HepG2 (cell line): ENCODE results near the gene NSMF. TPM values are rescaled to one million over a fixed set of nuclear protein-coding genes. Genes with fewer than 3 reads are reported as not detected.
A peak's percentile ranks its signal among the peaks of the same experiment; 100 is the strongest.

Experiments used
- ATAC-seq: fragments of 200-7000 bp; cut with Tn5 transposase; 3 replicates; pipeline ENCODE4 v1.9.1; 2020; ENCODE audit warnings: mild to moderate bottlenecking, moderate library complexity
- BruUV-seq: library from RNA; stranded (reverse); fragments of 400-500 nt; replicated peaks from 2 replicates; lab custom pipeline; 2021; lab: Mats Ljungman, UMichigan
- CTCF ChIA-PET: fragments of 300-600 bp; formaldehyde crosslinking; extraction: SDS; loops from one replicate; lab custom pipeline; 2021; ENCODE audit warnings: low total read pairs, inconsistent platforms, low intra/inter-chr PET ratio; lab: Yijun Ruan, JAX
- POLR2A ChIA-PET: fragments of 350-600 bp; sonication (Branson Sonifier 250); formaldehyde crosslinking; loops from one replicate; lab custom pipeline; 2020; ENCODE audit warnings: antibody characterized with exemption, inconsistent platforms; lab: Yijun Ruan, JAX
- DNase-seq: peaks from one replicate; pipeline ENCODE4 v3.0.0-alpha.2; 2015; ENCODE audit warnings: low spot score
- FAIRE-seq: peaks from 3 replicates; lab custom pipeline; 2011; peaks lifted over from hg19 to GRCh38; lab: Jason Lieb, UNC
- H2AFZ ChIP-seq: one replicate; pipeline ENCODE4 v1.6.1; 2011; ENCODE audit warnings: low read length, inconsistent platforms
- H3K27ac ChIP-seq: fragments of 300-600 bp; 3 replicates; pipeline ENCODE4 v1.8.0; 2011; ENCODE audit warnings: mixed run types, mild to moderate bottlenecking, mixed read lengths, low read length, inconsistent platforms; ENCODE audit not compliant: insufficient read depth; ENCODE audit errors: extremely low read length
- H3K27me3 ChIP-seq, 2 experiments: fragments of 200-600 bp in 1 of 2; 2 replicates in 1 of 2; 3 replicates in 1 of 2; pipeline versions ENCODE4 v1.6.0 to v1.8.0; 2011; ENCODE audit warnings: low read length in 2 of 2, mild to moderate bottlenecking in 2 of 2, moderate library complexity in 2 of 2, inconsistent platforms in 1 of 2; ENCODE audit not compliant: insufficient read depth in 2 of 2, control insufficient read depth in 1 of 2
- H3K36me3 ChIP-seq, 2 experiments: fragments of 200-600 bp in 1 of 2; replicated peaks in 1 of 2; 2 replicates in 1 of 2; 3 replicates in 1 of 2; pipeline versions ENCODE4 v1.5.1 to v1.8.0; 2011; ENCODE audit warnings: low read length in 2 of 2, inconsistent platforms in 1 of 2; ENCODE audit not compliant: insufficient read depth in 2 of 2, control insufficient read depth in 1 of 2
- H3K4me1 ChIP-seq: 2 replicates; pipeline ENCODE4 v1.5.1; 2012; ENCODE audit warnings: low read length, inconsistent platforms; ENCODE audit not compliant: insufficient read depth
- H3K4me2 ChIP-seq: 2 replicates; pipeline ENCODE4 v1.6.0; 2011; ENCODE audit warnings: low read depth, low read length, inconsistent platforms
- H3K4me3 ChIP-seq, 3 experiments: fragments of 200-600 bp in 1 of 3; sonication (generic), shearing (Covaris generic) in 1 of 3; replicated peaks in 1 of 3; 2 replicates each; pipeline ENCODE4 v1.5.1; 2011 to 2016; ENCODE audit warnings: low read length in 3 of 3, inconsistent platforms in 2 of 3, low read depth in 2 of 3, mild to moderate bottlenecking in 2 of 3, control low read depth in 1 of 3, mixed read lengths in 1 of 3; ENCODE audit not compliant: insufficient read depth in 1 of 3
- H3K79me2 ChIP-seq: one replicate; pipeline ENCODE4 v1.6.1; 2011; ENCODE audit warnings: low read length, inconsistent platforms; ENCODE audit not compliant: insufficient read depth
- H3K9ac ChIP-seq: 2 replicates; pipeline ENCODE4 v1.6.0; 2011; ENCODE audit warnings: mild to moderate bottlenecking, low read depth, low read length, inconsistent platforms; ENCODE audit not compliant: insufficient read depth
- H3K9me3 ChIP-seq: 2 replicates; pipeline ENCODE4 v1.5.1; 2012; ENCODE audit warnings: mild to moderate bottlenecking, low read length
- H4K20me1 ChIP-seq: 2 replicates; pipeline ENCODE4 v1.6.0; 2011; ENCODE audit warnings: inconsistent platforms, mild to moderate bottlenecking, low read length, moderate library complexity; ENCODE audit not compliant: insufficient read depth
- AGO2 ChIP-seq: fragments of 200-400 bp; formaldehyde crosslinking; optimal IDR thresholded peaks from 2 replicates; pipeline ENCODE3; 2017; ENCODE audit warnings: mild to moderate bottlenecking, low read depth, low read length, moderate library complexity
- AKAP8 ChIP-seq: sonication (generic); formaldehyde crosslinking; IDR thresholded peaks from 2 replicates; pipeline ENCODE4 v1.5.1; 2020; ENCODE audit warnings: mild to moderate bottlenecking, missing genetic modification reagents
- BCL6 ChIP-seq: IDR thresholded peaks from 2 replicates; pipeline ENCODE4 v1.6.1; 2016; ENCODE audit warnings: missing genetic modification reagents, missing compliant biosample characterization
- CBX2 ChIP-seq, 2 experiments: fragments of 200-600 bp in 1 of 2; sonication (generic); formaldehyde crosslinking in 1 of 2; IDR thresholded peaks; 2 replicates each; pipeline versions ENCODE4 v1.7.0 to v1.8.1; 2018 to 2022; ENCODE audit warnings: low read depth in 2 of 2, low read length in 1 of 2, mild to moderate bottlenecking in 1 of 2, missing genetic modification reagents in 1 of 2
- CHD4 ChIP-seq: fragments of 200-600 bp; sonication (generic); IDR thresholded peaks from 2 replicates; pipeline ENCODE4 v1.7.0; 2017; ENCODE audit warnings: mild to moderate bottlenecking, low read length, borderline replicate concordance
- DBP ChIP-seq: sonication (generic); formaldehyde crosslinking; IDR thresholded peaks from 2 replicates; pipeline ENCODE4 v1.4.0; 2020; ENCODE audit warnings: missing genetic modification reagents; ENCODE audit errors: not compliant biosample characterization
- GABPB1 ChIP-seq: IDR thresholded peaks from 2 replicates; pipeline ENCODE4 v1.6.1; 2016; ENCODE audit warnings: mild to moderate bottlenecking, missing genetic modification reagents, moderate library complexity, missing compliant biosample characterization
- HNRNPL ChIP-seq: fragments of 200-400 bp; formaldehyde crosslinking; IDR thresholded peaks from 2 replicates; pipeline ENCODE4 v1.6.1; 2017; ENCODE audit warnings: mild to moderate bottlenecking, low read depth, low read length
- NR1H2 ChIP-seq: sonication (generic); formaldehyde crosslinking; IDR thresholded peaks from 2 replicates; pipeline ENCODE4 v1.8.1; 2022; ENCODE audit warnings: low read depth, missing genetic modification reagents, borderline replicate concordance
- PAWR ChIP-seq: sonication (generic); formaldehyde crosslinking; IDR thresholded peaks from 2 replicates; pipeline ENCODE4 v1.4.0; 2020; ENCODE audit warnings: missing genetic modification reagents, mild to moderate bottlenecking, borderline replicate concordance
- PBX3 ChIP-seq: sonication (generic); formaldehyde crosslinking; IDR thresholded peaks from 2 replicates; pipeline ENCODE4 v1.8.1; 2023; ENCODE audit warnings: missing genetic modification reagents, inconsistent platforms, borderline replicate concordance
- RBM22 ChIP-seq: fragments of 200-400 bp; formaldehyde crosslinking; optimal IDR thresholded peaks from 2 replicates; pipeline ENCODE3; 2017; ENCODE audit warnings: mild to moderate bottlenecking, low read length, moderate library complexity
- XBP1 ChIP-seq: sonication (generic); formaldehyde crosslinking; IDR thresholded peaks from 2 replicates; pipeline ENCODE4 v1.5.0; 2020; ENCODE audit warnings: missing genetic modification reagents
- ZNF580 ChIP-seq: IDR thresholded peaks from 2 replicates; pipeline ENCODE4 v1.6.1; 2016; ENCODE audit warnings: low read depth, borderline replicate concordance
- WGBS: methylation state at CpG from one replicate; pipeline ENCODE4 v1.1.6; 2017; ENCODE audit warnings: low lambda C conversion rate; 5-methylcytosine and 5-hydroxymethylcytosine counted together
- in situ Hi-C: cut with HindIII; loops from 2 replicates; pipeline ENCODE4 v1.10.0; 2017; ENCODE audit warnings: low pct_unique_long_range_greater_than_20kb; ENCODE audit not compliant: extremely low pct_ligation_motif_present
- intact Hi-C: fragments of 100-400 bp; cut with micrococcal nuclease; formaldehyde crosslinking; loops from one replicate; pipeline ENCODE4 v1.10.0; 2022; ENCODE audit not compliant: unreplicated experiment
- polyA plus RNA-seq, 8 experiments: library from polyadenylated mRNA; depleted of rRNA in 3 of 8; stranded (reverse) in 7 of 8; unstranded in 1 of 8; fragments of >200 nt; fragmentation: Illumina TruSeq in 4 of 8; extraction: Trizol in 4 of 8; gene quantifications; 2 replicates each; pipeline versions ENCODE4 v1.2.1 to v1.2.3, GENCODE V29; 2011 to 2016; ENCODE audit warnings: low read depth in 4 of 8, missing spikeins in 1 of 8, mixed read lengths in 1 of 8; ENCODE audit not compliant: insufficient read depth in 1 of 8
- total RNA-seq, 5 experiments: library from RNA; depleted of rRNA; stranded (reverse); fragments of >200 nt; fragmentation: Illumina TruSeq; extraction: Trizol; gene quantifications; 2 replicates each; pipeline ENCODE4 v1.2.3, GENCODE V29; 2016; ENCODE audit warnings: low read depth in 1 of 5

Gene NSMF
- total and polyA plus RNA-seq, 2 of the 13 experiments (the other 11 are each of a cell fraction or from before 2014, with no cell fraction given): 44.3 to 183 TPM

GRCh38 chr9:137428311-137428630, 30.9 kb downstream of the NSMF start:
- H3K36me3 ChIP-seq: no peaks in the 10 kb centered on the region
- H2AFZ ChIP-seq: no peak overlapping the region
- no peak overlapping the region for H3K9ac ChIP-seq
- no peak overlapping the region for H3K4me3 ChIP-seq
- H3K27me3 ChIP-seq: no peaks in the 10 kb centered on the region
- BruUV-seq: no TSS peak
- ChIA-PET POLR2A (no interaction called here), CTCF (no interaction called here)
- in situ Hi-C loops: no loop called here
- no peak for TF ChIP-seq XBP1 (CRISPR knock-in tag)
- no peak for TF ChIP-seq PAWR
- TF ChIP-seq BCL6: no peak
- no peak for TF ChIP-seq DBP
- TF ChIP-seq GABPB1 (CRISPR knock-in tag): no peak
- intact Hi-C loops: no loop called here
- no peaks in the 10 kb centered on the region for H4K20me1 ChIP-seq
- DNase-seq (no peak), FAIRE-seq (no peak), ATAC-seq (no peak)
- WGBS: 67% methylated on average over 6 of the region's 6 CpGs
- H3K27ac ChIP-seq: no peak overlapping the region
- H3K9me3 ChIP-seq: no peaks in the 10 kb centered on the region
- H3K4me1 ChIP-seq: peaks cover 12% of the 10 kb centered on the region
- no peak overlapping the region for H3K4me2 ChIP-seq
- H3K79me2 ChIP-seq: no peaks in the 10 kb centered on the region

- BruUV-seq: no TSS peak
- no peak overlapping the region for H3K27ac ChIP-seq
These were observed 31.5 kb downstream of the NSMF start for GRCh38 chr9:137427454-137428310.

More at GRCh38 chr9:137427454-137428310, 31.5 kb downstream of the NSMF start:
- Histone ChIP-seq H3K79me2 (no peaks in the 10 kb centered on the region), H2AFZ (no peak overlapping the region), H3K4me2 (no peak overlapping the region), H3K9ac (no peak overlapping the region), H3K27me3 (no peaks in the 10 kb centered on the region), H3K4me1 (peaks cover 12% of the 10 kb centered on the region), H3K36me3 (no peaks in the 10 kb centered on the region), H4K20me1 (no peaks in the 10 kb centered on the region), H3K4me3 (no peak overlapping the region), H3K9me3 (no peaks in the 10 kb centered on the region)
- TF ChIP-seq PBX3 (CRISPR knock-in tag): no peak
- no peak for TF ChIP-seq RBM22
- 0 out of 2 replicates have a peak, but pooled peaks have one; percentile 56 for TF ChIP-seq AKAP8 (CRISPR knock-in tag)
- no peak for TF ChIP-seq ZNF580
- 0 out of 2 replicates have a peak, but pooled peaks have one; percentile 67 for TF ChIP-seq HNRNPL
- TF ChIP-seq AGO2: peak; percentile 82
- no peak for TF ChIP-seq CBX2 (IDR thresholded peaks at IDR 0.05; ENCODE audit: low read depth, low read length)
- TF ChIP-seq CBX2 (CRISPR knock-in tag; IDR thresholded peaks at IDR 0.05; ENCODE audit: low read depth): no peak
- no peak for TF ChIP-seq NR1H2
- no peak for TF ChIP-seq CHD4
- CTCF ChIA-PET: no interaction called here
- 88% methylated on average over 12 of the region's 27 CpGs for WGBS
- intact Hi-C loops: no loop called here
- POLR2A ChIA-PET: no interaction called here
- in situ Hi-C loops: no loop called here
- no peak for DNase-seq
- ATAC-seq: no peak
- no peak for FAIRE-seq
